Forelimb muscle (tissue), 1 donor: ENCODE results near the gene SLC5A9. TPM values are rescaled to one million over a fixed set of nuclear protein-coding genes. Genes with fewer than 3 reads are reported as not detected.
"Not testable (repeated sequence)": the region's sequence is repeated elsewhere in the genome, so short reads cannot be mapped to it uniquely, and the experiment has no call there.

ENCODE experiments used
- DNase-seq: peaks from one replicate; pipeline ENCODE4 v3.0.0-alpha.2; 2013; ENCODE audit warnings: low read depth
- polyA plus RNA-seq: library from polyadenylated mRNA; unstranded; fragments of 120-200 nt; gene quantifications from one replicate; pipeline ENCODE4 v1.2.1, GENCODE V29; 2013; ENCODE audit not compliant: insufficient read length

SLC5A9 gene
- polyA plus RNA-seq, 1 donor = 2.0 TPM

DNA sequence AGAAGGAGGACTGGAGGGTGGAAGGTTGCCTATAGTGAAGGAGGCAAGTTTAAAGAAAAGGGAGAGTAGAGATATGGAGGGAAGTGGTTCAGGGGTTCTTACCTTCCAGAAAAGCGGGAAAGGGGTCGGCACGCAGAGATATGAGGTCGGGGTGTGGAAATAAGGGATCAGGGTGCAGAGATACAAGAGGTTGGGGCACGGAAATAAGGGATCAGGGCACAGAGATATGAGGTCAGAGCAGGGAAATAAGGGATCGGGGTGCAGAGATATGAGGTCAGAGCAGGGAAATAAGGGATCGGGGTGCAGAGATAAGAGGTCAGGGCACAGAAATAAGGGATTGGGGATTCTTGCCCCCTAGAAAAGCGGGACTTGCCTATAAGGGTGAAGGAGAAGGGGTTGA, 9.1 kb upstream of the SLC5A9 start:
- not testable (repeated sequence) for DNase-seq

DNA sequence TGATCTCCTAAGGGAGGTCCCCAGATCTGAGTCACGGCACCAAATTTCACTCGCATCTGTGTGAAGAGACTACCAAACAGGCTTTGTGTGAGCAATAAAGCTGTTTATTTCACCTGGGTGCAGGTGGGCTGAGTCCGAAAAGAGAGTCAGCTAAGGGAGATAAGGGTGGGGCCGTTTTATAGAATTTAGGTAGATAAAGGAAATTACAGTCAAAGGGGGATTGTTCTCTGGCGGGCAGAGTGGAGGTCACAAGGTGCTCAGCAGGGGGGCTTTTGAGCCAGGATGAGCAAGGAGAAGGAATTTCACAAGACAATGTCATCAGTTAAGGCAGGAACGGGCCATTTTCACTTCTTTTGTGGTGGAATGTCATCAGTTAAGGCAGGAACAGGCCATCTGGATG, 8.2 kb upstream of the SLC5A9 start:
- DNase-seq = not testable (repeated sequence)

GRCh38 chr1:48214820-48215219, 7.7 kb upstream of the SLC5A9 start:
- DNase-seq = no peak

DNA sequence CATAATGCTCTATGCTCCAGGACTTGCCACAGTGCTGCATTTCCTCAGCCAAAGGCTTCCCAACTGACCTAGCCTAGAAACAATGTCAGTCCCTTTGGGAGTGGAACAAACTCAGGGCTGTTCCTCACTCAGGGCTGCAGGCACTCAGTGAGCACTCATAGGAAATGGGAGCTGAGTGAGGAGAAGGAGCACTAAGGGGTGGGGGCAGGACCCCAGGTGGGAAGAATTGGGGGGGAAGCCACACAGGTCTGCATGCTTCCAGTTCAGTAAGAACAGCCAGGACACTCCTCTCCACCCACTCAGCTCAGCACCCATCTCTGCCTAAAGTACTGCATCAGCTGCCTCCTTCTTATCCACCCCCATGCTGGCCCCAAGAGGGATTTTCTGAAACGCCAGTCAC, 7.3 kb upstream of the SLC5A9 start:
- DNase-seq = no peak

DNA sequence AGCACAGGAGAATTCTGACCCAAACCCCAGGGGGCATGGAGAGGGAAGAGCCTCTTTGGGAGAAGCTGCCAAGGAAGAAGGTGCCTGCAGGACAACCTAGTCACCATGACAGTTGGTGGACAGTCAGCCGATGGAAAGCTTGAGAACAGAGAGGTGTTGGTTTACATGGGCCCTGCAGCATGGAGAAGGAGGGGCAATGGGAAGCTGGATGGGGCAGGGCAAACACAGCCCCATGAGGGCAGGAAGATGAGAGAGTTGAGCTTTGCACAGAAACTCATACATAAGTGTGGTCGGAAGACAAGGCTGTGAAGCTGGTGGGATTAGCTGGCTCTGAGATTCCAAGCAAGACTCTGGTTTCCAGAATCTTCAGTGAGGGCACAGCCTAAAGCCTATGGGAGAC, 6.6 kb upstream of the SLC5A9 start:
- DNase-seq = no peak

GRCh38 chr1:48216313-48216712, 6.2 kb upstream of the SLC5A9 start:
- DNase-seq = no peak

DNA sequence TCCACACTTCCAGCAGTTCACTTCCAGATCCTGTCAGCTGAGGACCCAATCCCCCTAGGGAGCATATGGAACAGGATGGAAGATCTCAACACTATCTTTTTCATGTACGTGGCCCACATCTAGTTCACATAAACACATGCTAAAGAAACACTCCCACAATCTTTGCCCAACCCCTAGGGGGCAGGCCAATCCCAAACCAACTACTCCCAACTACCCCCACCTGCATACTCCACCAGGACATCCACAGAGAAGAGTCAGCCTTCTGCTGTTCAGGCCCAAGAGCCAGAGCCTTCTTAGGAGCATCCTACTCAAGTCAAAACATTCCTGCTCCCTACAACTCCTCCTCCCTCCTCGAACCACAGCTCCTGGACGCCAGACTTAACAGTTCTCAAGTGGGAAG, 5.6 kb upstream of the SLC5A9 start:
- no peak for DNase-seq

GRCh38 chr1:48217856-48218255, 4.7 kb upstream of the SLC5A9 start:
- no peak for DNase-seq

DNA sequence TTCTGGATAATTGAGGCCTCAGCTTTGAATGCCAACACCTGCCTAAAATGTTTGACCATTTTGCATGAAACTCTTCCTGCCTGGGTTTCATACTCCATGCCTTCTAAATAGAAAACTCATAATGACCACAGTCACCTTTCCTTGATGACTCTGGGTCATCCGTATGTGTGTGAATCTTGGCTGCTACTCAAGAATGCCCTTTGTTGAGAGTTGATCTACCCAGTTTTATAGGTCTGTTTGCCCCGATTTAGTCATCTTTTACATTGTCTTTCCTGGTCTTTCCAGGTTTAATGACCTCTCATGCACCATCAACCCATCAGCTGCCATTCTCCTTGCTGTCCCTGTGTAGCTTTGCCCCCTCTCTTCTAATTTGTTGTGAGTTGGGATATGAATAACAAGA, 2.7 kb upstream of the SLC5A9 start:
- no peak for DNase-seq

DNA sequence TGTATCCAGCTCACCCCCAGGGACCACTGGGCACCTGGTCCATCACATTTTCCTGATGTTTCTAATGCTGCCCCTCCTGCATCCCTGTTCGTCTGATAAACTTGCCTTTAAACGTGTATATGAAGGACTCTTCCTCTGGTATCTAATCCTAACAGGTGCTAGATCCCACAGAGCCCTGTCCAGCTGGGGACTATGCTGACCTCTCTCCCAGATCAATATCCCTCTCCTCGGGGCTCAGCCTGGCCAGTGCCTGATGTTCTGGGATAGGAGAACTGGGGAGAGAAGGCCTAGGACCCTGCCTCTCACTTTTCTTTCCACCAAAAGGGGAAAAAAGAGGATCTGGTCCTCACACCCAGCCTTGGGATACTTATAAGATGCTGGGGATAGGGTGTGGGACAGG, 1.4 kb upstream of the SLC5A9 start:
- DNase-seq = no peak

GRCh38 chr1:48221657-48222056, 859 bp upstream of the SLC5A9 start:
- no peak for DNase-seq

DNA sequence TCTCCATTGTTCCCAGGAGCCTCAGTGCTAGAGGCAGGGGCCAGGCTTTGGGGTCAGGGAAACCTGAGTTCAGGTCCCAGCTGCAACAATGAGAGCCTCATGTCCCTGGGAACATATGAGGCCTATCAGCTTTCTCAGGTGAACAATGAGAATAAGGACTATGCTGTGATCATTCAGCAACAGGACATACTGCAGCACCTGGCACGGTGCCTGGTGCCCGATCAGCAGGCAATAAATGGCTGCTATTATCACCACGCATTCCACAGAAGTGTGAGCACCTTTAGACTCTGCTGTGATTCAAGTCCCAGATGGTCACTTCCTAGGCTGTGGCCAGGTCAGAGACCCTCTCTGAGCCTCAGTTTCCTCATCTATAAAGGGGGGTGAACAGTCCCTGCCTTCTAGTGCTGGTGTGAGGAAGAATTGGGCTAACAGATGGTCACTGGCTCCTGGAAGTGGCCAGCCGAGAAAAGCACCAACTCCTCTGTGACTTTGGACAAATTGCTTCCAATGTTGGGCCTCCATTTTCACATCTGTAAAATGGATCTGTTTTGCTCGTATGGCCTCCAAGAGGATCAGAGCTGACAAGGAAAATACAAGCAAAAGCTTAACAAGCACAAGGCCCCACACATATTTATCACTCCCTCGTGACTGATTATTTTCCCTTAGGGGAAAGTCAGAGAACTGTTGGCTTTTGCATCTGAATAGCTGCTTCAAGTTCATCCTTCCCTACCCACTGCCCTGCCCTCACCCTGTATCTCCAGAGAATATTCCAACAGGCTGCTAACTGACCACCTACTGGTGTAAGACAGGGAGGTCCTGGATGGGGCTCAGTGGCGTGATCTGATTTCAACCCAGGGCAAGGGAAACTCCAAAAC, 1.1 kb downstream of the SLC5A9 start:
- DNase-seq = no peak

DNA sequence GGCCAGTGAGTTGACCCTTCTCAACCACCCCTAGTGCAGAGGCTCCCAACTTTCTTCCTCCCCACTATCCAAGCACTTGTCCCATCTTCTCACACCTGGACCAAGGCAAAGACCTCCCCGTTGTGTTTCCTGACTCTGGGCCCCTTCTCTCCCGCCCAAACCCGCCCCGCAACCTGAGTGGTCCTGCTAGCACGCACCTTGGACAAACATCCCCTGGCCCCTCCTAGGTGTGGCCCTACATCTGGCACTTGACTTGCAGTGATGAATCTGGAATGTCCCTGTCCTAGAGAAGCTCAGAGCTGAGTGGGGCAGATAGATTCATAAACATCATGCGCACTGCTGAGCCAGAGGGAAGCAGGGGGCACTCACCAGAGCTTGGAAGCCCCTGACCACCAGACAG, 2.3 kb downstream of the SLC5A9 start:
- DNase-seq = no peak

DNA sequence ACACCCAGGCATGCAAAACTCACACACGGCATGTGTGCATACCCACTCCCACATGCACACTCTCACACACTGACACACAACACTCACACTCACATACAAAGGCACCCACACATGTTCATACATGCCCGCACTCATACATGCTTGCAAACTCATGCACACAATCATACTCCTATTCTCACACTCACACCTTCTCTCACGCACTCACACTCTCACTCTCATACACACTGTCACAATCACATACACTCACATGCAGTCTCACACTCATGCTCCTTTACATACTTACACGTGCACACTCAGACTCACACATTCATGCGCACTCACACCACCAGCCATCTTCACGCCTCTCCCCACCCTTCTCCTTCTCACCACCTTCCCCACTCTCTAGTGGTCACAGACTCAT, 3.1 kb downstream of the SLC5A9 start:
- no peak for DNase-seq

DNA sequence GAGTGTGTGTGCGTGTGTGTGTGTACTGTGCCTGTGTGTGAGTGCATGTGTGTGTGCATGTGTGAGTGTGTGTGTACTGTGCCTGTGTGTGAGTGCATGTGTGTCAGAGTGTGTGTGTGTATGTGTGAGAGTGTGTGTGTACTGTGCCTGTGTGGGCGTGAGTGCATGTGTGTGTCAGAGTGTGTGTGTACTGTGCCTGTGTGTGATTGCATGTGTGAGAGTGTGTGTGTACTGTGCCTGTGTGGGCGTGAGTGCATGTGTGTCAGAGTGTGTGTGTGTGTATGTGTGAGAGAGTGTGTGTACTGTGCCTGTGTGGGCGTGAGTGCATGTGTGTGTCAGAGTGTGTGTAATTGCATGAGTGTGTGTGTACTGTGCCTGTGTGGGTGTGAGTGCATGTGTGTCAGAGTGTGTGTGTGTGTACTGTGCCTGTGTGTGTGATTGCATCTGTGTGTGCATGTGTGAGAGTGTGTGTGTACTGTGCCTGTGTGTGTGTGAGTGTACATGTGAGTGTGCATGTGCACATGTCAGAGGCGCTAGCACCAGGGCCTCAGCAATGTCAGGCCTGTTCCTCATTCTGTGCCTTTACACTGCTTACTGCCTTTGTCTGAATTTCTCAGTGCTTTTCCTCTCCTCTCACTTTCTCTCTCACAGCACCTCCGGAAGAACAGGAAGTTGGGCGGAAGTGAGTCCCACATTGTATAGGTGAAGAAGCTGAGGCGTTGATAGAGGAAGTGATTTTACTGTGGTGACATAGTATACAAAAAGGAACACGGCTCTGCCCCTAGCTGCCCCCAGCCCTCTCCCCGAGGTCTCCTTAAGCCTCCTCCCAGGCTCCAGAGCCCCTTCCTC, 4.9 kb downstream of the SLC5A9 start:
- DNase-seq = no peak

DNA sequence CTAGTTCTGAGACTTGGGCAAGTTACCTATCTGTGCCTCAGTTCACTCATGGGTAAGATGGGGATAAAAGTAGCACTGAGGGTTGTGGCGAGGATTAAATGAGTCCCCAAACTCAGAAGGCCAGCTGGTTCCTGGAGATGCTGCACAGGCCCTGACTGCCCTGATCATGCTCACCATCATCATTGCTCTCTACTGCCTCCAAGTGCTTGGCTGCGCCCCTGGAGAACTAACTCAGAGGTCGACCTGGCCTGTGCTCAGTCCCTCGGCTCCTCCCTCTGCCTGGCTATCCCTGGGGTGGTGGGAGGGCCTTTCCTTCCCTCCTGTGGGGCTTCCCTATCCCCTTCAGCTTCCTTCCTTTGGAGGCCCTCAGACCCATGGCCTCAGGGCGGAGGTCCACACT, 5.6 kb downstream of the SLC5A9 start:
- no peak for DNase-seq

DNA sequence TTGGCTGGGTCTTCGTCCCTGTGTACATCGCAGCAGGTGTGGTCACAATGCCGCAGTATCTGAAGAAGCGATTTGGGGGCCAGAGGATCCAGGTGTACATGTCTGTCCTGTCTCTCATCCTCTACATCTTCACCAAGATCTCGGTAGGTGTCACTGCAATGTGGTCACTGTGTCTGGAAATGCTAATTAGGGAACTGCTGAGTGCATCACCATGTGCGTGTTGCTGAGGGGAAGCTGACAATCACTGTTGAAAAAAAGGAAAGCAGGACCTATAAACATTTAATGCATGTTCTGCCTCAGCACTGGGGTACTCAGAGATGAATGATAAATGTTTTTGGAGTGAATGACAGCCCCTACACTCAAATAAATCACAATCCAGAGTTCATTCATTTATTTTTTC, 6.8 kb downstream of the SLC5A9 start:
- DNase-seq = no peak

DNA sequence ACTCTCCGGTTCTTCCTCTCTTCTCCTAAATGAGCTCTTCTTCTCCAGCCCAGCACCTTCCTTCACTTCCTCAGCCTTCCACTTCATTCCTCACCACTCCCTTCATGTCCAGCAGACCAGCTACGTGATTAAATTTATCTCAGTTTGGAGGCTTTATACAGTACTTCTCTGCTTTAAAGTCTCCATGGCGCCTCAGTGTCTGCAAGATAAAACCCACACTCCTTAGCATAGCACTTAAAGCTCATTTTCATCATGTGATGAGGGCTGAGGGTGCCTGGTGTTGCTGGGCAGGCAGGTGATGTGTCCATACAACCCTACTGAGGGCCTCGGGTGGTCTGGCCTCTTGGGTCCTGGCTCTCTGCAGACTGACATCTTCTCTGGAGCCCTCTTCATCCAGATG, 7.7 kb downstream of the SLC5A9 start:
- DNase-seq = no peak

DNA sequence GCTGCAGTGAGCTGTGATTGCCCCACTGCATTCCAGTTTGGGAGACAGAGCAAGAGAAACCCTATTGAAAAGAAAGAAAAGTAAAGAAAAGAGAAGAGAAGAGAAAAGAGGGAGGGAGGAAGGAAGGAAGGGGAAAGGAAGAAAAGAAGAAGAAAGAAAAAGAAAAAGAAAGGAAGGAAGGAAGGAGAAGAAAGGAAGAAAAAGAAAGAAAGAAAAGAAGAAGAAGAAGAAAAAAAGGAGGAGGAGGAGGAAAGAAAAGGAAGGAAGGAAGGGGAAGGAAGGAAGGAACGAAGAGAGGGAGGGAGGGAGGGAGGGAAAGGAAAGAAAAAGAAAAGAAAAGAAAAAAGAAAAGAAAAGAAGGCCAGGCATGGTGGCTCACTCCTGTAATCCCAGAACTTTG, 10.2 kb downstream of the SLC5A9 start:
- DNase-seq = no peak

DNA sequence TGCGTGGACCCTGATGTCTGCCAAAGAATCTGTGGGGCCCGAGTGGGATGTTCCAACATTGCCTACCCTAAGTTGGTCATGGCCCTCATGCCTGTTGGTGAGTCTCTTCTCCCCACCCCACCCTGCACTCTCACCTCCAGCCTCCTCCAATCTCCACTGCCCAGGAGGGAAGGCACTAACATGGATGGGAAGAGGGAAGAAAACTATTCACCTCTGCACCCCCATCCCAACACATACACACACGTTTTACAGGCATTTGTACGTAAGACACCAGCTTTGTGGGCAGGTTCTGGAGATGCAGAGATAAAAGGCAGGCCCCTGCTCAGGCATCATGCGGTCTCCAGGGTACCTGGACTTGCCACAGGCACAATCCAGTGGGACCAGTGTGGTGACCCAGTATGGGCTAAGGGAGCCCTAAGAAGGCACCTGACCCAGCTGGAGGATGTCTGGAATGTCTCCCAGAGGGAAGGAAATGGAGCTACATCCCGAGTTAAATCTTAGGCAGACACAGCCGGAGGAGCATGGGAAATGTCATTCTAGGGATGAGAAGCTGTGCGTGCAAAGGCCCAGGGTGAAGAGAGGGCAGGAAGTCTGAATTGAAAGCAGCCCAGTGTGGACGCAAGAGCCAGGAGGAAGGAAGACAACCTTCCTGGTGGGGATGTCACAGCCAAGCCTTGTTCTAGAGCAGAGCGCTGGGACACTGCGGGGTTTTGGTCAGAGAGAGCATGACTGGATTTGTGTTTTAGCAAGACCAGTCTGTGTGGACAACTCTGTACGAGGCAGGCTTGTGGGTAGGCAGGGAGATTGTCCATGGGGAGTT, 11.4 kb downstream of the SLC5A9 start:
- DNase-seq = no peak

- DNase-seq = no peak
These were observed 13.1 kb downstream of the SLC5A9 start for GRCh38 chr1:48235652-48236051.
